Esophagus squamous epithelium (tissue), 4 donors: ENCODE results near the gene PROCR.

Experiments
- CTCF ChIP-seq, 6 experiments: fragments of 450-650 bp in 4 of 6; fragments of 200-600 bp in 2 of 6; sonication (generic) in 2 of 6; IDR thresholded peaks; one replicate each; pipeline ENCODE4 v1.5.1; 2016 to 2019; ENCODE audit warnings: antibody characterized with exemption in 6 of 6, mild to moderate bottlenecking in 4 of 6, moderate library complexity in 4 of 6
- POLR2A ChIP-seq, 4 donors: fragments of 450-650 bp; IDR thresholded peaks; one replicate each; pipeline ENCODE4 v1.6.1; 2017; ENCODE audit warnings: antibody characterized with exemption in 4 of 4, mild to moderate bottlenecking in 4 of 4, moderate library complexity in 3 of 4

GRCh38 chr20:35134472-35134871 is 37.4 kb upstream of the PROCR start:
- TF ChIP-seq CTCF (IDR thresholded peaks at IDR 0.05), result no peak
- TF ChIP-seq POLR2A (IDR thresholded peaks at IDR 0.05), result no peak
